OCI-LY1 (cell line): ENCODE results near the gene ADCY2.

Source experiments
- H2AFZ ChIP-seq: fragments of 200-600 bp; sonication (generic), shearing (Covaris generic); 2 replicates; pipeline ENCODE4 v1.6.0; 2014; ENCODE audit warnings: antibody characterized with exemption, mild to moderate bottlenecking, low read length
- H3F3A ChIP-seq: fragments of 200-600 bp; sonication (generic), shearing (Covaris generic); 2 replicates; pipeline ENCODE4 v1.6.0; 2014; ENCODE audit warnings: mild to moderate bottlenecking, antibody characterized with exemption, low read length, moderate library complexity; ENCODE audit not compliant: insufficient read depth
- H3K27ac ChIP-seq: fragments of 200-600 bp; sonication (generic); 2 replicates; pipeline ENCODE4 v1.5.1; 2014; ENCODE audit warnings: low read length, mixed run types, mild to moderate bottlenecking, low read depth; ENCODE audit not compliant: poor library complexity, severe bottlenecking
- H3K27me3 ChIP-seq: fragments of 200-600 bp; sonication (generic); 2 replicates; pipeline ENCODE4 v1.6.0; 2014; ENCODE audit warnings: antibody characterized with exemption, mild to moderate bottlenecking, low read length, moderate library complexity; ENCODE audit not compliant: insufficient read depth
- H3K36me3 ChIP-seq: fragments of 200-600 bp; sonication (generic); 2 replicates; pipeline ENCODE4 v1.6.1; 2014; ENCODE audit warnings: mild to moderate bottlenecking, antibody characterized with exemption, low read length, moderate library complexity, mixed read lengths; ENCODE audit not compliant: insufficient read depth
- H3K4me1 ChIP-seq: fragments of 200-600 bp; sonication (generic); 2 replicates; pipeline ENCODE4 v1.5.1; 2014; ENCODE audit warnings: mild to moderate bottlenecking, low read length, moderate library complexity; ENCODE audit not compliant: insufficient read depth, severe bottlenecking
- H3K4me2 ChIP-seq: fragments of 200-600 bp; sonication (generic), shearing (Covaris generic); 2 replicates; pipeline ENCODE4 v1.6.1; 2014; ENCODE audit warnings: low read length
- H3K4me3 ChIP-seq: fragments of 200-600 bp; sonication (generic); 2 replicates; pipeline ENCODE4 v1.5.1; 2014; ENCODE audit warnings: low read length, low read depth, mild to moderate bottlenecking, mixed read lengths; ENCODE audit not compliant: poor library complexity, severe bottlenecking
- H3K79me2 ChIP-seq: fragments of 200-600 bp; shearing (Covaris generic); 2 replicates; pipeline ENCODE4 v1.6.1; 2016; ENCODE audit warnings: mixed run types, low read length, mixed read lengths; ENCODE audit not compliant: insufficient read depth
- H3K9ac ChIP-seq: fragments of 200-600 bp; sonication (generic), shearing (Covaris generic); 2 replicates; pipeline ENCODE4 v1.6.1; 2014; ENCODE audit warnings: mild to moderate bottlenecking, low read length, mixed read lengths
- H3K9me2 ChIP-seq: fragments of 200-600 bp; sonication (generic), shearing (Covaris generic); 2 replicates; pipeline ENCODE4 v1.6.1; 2014; ENCODE audit warnings: low read depth, mild to moderate bottlenecking, low read length, mixed read lengths
- H3K9me3 ChIP-seq: fragments of 200-600 bp; shearing (Covaris generic); 2 replicates; pipeline ENCODE4 v1.6.1; 2014; ENCODE audit warnings: low read length, mixed read lengths
- H4K20me1 ChIP-seq: fragments of 200-600 bp; sonication (generic), shearing (Covaris generic); 2 replicates; pipeline ENCODE4 v1.6.0; 2016; ENCODE audit warnings: mild to moderate bottlenecking, low read length; ENCODE audit not compliant: insufficient read depth
- CTCF ChIP-seq: fragments of 200-600 bp; sonication (generic), shearing (Covaris generic); IDR thresholded peaks from 2 replicates; pipeline ENCODE4 v1.5.1; 2017; ENCODE audit warnings: mild to moderate bottlenecking, antibody characterized with exemption, low read length, moderate library complexity, mixed read lengths
- EZH2 ChIP-seq: fragments of 200-600 bp; sonication (generic), shearing (Covaris generic); IDR thresholded peaks from 2 replicates; pipeline ENCODE4 v1.8.0; 2017; ENCODE audit warnings: borderline replicate concordance, mixed run types, mild to moderate bottlenecking, antibody characterized with exemption, low read length, moderate library complexity, mixed read lengths

ADCY2 gene

DNA sequence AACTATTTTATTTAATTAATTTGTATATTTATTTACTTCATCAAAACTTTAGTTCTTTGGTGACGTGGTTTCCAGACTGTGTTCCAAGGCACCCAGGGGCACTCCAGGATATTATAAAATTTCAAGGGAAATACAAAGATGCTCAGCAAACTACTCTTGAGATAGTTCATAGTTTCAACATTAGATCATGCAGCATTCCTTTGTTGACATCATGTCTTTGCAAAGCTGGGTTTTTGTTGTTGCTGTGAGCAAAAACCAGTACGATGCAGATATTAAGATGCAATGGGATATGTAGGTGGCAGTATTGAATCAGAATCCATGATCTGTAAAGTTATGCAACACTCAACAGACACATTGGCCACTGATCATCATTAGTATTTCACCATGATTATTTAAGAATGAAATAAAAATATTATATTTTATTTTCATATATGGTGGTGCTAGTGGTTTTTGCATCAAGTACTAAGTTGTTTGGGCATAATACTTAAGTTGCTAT is 219.7 kb downstream of the ADCY2 start:
- H3K4me1 ChIP-seq = no peaks in the 10 kb centered on the region
- no peaks in the 10 kb centered on the region for H3F3A ChIP-seq
- H3K4me3 ChIP-seq = no peak overlapping the region
- H3K9me3 ChIP-seq = no peaks in the 10 kb centered on the region
- no peak overlapping the region for H3K27ac ChIP-seq
- no peaks in the 10 kb centered on the region for H3K36me3 ChIP-seq
- no peaks in the 10 kb centered on the region for H3K79me2 ChIP-seq
- no peaks in the 10 kb centered on the region for H4K20me1 ChIP-seq
- H3K9me2 ChIP-seq = no peaks in the 10 kb centered on the region
- H2AFZ ChIP-seq = no peak overlapping the region
- H3K27me3 ChIP-seq = no peaks in the 10 kb centered on the region
- H3K4me2 ChIP-seq = no peak overlapping the region
- TF ChIP-seq CTCF (no peak), EZH2 (no peak)
- no peak overlapping the region for H3K9ac ChIP-seq

DNA sequence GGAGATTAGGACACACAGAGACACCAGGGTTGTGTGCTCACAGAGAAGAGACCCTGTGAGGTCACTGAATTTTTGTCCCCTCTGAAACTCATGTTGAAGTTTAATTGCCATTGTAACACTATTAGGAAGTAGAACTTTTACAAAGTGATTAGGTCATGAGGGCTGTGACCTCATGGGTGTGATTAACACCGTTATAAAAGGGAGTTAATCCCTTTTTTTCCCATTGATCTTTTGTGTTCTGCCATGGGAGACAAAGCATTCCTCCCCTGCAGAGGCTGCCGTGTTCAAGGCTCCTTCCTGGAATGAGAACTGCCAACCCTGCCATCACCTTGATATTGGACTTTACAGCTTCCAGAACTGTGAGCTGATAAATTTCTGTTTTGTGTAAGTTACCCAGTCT is 221.0 kb downstream of the ADCY2 start:
- TF ChIP-seq EZH2 (no peak), CTCF (no peak)
- Histone ChIP-seq H3K27ac (no peak overlapping the region), H3K9me2 (no peaks in the 10 kb centered on the region), H4K20me1 (no peaks in the 10 kb centered on the region), H3K4me3 (no peak overlapping the region), H3K9me3 (no peaks in the 10 kb centered on the region), H3K36me3 (no peaks in the 10 kb centered on the region), H2AFZ (no peak overlapping the region), H3F3A (no peaks in the 10 kb centered on the region), H3K79me2 (no peaks in the 10 kb centered on the region), H3K4me2 (no peak overlapping the region), H3K9ac (no peak overlapping the region), H3K27me3 (no peaks in the 10 kb centered on the region), H3K4me1 (no peaks in the 10 kb centered on the region)

GRCh38 chr5:7622498-7622897 is 226.6 kb downstream of the ADCY2 start:
- Histone ChIP-seq H3K9ac (no peak overlapping the region), H3K4me2 (no peak overlapping the region), H3K9me3 (no peaks in the 10 kb centered on the region), H3K79me2 (no peaks in the 10 kb centered on the region), H3K9me2 (no peaks in the 10 kb centered on the region), H3K4me3 (no peak overlapping the region), H3K36me3 (no peaks in the 10 kb centered on the region), H2AFZ (no peak overlapping the region), H3K27me3 (no peaks in the 10 kb centered on the region), H3F3A (no peaks in the 10 kb centered on the region), H3K4me1 (no peaks in the 10 kb centered on the region), H3K27ac (no peak overlapping the region), H4K20me1 (no peaks in the 10 kb centered on the region)
- TF ChIP-seq EZH2 = no peak
- no peak for TF ChIP-seq CTCF
